ENCODE data around the gene ZNF611. TPM values are rescaled to one million over a fixed set of nuclear protein-coding genes. Genes with fewer than 3 reads are reported as not detected.
A peak's percentile ranks its signal among the peaks of the same experiment; 100 is the strongest.

Gene ZNF611
- total and polyA plus RNA-seq, 9 of the 15 experiments (the other 6 are each of a cell fraction or from before 2014, with no cell fraction given), result 3.7 to 29.6 (median 12.8) TPM

DNA sequence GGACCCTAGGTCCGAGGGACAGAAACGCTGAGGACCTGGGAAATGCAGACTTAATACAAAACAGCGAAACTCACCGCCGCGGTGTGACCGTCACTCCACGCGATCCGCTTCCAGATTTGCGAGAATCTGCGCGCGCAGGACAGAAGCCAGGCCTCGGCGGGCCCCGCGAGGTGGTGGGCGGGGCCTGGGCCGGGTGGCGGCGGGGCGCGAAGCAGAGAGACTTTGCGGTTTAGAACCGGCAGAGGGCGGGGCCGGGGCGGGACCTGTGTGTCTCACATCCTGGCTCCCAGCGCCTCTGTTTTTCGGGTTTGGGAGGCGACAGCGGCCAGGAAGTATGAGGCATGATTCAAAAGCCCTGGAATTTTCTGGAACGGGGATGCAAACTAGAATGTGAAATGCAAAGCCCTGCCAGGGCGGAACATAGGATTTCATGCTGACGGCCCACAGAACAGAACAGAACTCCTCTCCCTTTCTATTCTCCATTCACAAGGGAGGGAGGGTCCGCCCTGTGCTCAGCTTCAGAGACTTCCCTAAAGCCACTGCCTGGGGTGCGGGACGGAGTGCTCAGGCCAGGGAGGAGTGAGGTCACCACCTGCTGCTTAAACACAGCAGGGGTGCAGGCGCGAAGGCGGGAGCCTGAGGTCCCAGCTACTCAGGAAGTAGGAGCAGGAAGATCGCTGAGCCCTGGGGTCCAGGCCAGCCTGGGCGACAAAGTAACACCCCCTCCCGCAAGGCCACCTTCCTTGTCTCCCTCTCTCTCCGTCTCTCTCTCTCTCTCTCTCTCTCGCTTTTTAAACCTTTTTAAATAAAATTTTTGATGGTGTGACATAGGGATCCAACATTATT is 44.3 kb downstream of the ZNF611 start (continued):
- TF ChIP-seq, protein P1, sequence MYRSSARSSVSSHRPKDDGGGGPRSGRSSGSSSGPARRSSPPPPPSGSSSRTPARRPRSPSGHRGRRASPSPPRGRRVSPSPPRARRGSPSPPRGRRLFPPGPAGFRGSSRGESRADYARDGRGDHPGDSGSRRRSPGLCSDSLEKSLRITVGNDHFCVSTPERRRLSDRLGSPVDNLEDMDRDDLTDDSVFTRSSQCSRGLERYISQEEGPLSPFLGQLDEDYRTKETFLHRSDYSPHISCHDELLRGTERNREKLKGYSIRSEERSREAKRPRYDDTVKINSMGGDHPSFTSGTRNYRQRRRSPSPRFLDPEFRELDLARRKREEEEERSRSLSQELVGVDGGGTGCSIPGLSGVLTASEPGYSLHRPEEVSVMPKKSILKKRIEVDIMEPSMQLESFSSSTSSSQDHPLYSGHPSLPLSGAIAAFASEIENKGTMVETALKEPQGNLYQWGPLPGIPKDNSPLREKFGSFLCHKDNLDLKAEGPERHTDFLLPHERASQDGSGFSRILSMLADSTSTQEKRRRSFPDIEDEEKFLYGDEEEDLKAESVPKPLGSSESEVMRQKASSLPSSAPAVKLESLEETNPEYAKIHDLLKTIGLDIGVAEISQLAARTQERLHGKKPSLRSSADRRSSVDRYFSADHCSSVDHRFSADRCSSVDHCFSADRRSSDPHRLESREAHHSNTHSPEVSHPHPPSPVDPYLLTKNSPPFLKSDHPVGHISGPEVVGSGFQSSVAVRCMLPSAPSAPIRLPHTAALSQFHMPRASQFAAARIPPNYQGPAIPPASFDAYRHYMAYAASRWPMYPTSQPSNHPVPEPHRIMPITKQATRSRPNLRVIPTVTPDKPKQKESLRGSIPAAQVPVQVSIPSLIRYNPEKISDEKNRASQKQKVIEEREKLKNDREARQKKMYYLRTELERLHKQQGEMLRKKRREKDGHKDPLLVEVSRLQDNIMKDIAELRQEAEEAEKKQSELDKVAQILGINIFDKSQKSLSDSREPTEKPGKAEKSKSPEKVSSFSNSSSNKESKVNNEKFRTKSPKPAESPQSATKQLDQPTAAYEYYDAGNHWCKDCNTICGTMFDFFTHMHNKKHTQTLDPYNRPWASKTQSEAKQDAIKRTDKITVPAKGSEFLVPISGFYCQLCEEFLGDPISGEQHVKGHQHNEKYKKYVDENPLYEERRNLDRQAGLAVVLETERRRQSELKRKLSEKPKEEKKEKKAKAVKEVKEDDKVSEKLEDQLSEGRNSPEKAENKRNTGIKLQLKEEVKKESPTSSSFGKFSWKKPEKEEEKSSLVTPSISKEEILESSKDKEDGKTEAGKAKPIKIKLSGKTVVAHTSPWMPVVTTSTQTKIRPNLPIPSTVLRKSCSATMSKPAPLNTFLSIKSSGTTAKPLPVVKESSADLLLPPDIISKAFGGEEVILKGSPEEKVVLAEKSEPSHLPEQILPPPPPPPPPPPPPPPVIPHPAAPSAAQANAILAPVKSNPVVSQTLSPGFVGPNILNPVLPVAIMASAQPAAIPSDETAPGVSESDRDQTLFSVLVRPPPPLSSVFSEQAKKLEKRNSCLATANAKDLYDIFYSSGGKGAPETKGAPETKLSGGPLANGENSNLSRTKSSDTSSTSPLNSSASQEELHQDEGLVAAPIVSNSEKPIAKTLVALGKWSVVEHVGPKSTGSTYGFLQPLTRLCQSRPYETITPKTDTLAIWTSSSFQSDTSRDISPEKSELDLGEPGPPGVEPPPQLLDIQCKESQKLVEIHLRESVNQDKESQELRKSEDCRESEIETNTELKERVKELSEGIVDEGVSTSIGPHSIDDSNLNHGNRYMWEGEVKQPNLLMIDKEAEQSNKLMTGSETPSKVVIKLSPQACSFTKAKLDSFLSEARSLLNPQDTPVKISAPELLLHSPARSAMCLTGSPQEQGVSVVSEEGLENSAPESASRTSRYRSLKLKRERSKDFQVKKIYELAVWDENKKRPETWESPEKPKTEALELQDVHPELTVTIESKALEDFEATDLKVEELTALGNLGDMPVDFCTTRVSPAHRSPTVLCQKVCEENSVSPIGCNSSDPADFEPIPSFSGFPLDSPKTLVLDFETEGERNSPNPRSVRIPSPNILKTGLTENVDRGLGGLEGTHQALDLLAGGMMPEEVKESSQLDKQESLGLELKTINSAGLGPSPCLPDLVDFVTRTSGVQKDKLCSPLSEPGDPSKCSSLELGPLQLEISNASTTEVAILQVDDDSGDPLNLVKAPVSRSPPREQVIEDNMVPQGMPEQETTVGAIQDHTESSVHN (IDR thresholded peaks at IDR 0.05; ENCODE audit: borderline replicate concordance in 1 of 2, low read depth in 1 of 2), result 0 out of 4 replicates have a peak, but pooled peaks of 1 of the 2 experiments have one; percentile 47
- TF ChIP-seq, protein P2, sequence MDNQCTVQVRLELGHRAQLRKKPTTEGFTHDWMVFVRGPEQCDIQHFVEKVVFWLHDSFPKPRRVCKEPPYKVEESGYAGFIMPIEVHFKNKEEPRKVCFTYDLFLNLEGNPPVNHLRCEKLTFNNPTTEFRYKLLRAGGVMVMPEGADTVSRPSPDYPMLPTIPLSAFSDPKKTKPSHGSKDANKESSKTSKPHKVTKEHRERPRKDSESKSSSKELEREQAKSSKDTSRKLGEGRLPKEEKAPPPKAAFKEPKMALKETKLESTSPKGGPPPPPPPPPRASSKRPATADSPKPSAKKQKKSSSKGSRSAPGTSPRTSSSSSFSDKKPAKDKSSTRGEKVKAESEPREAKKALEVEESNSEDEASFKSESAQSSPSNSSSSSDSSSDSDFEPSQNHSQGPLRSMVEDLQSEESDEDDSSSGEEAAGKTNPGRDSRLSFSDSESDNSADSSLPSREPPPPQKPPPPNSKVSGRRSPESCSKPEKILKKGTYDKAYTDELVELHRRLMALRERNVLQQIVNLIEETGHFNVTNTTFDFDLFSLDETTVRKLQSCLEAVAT (IDR thresholded peaks at IDR 0.05), result 0 out of 4 replicates have a peak, but pooled peaks have one; percentile 10 to 50
- TF ChIP-seq SMAD4 (CRISPR knock-in tag; conservative IDR thresholded peaks at IDR 0.05), result 0 out of 2 replicates have a peak, but pooled peaks have one; percentile 59
- no peak for TF ChIP-seq BRCA1 (IDR thresholded peaks at IDR 0.05)
- TF ChIP-seq BRCA1 (CRISPR knock-in tag; IDR thresholded peaks at IDR 0.05), result no peak
- TF ChIP-seq, protein P3, sequence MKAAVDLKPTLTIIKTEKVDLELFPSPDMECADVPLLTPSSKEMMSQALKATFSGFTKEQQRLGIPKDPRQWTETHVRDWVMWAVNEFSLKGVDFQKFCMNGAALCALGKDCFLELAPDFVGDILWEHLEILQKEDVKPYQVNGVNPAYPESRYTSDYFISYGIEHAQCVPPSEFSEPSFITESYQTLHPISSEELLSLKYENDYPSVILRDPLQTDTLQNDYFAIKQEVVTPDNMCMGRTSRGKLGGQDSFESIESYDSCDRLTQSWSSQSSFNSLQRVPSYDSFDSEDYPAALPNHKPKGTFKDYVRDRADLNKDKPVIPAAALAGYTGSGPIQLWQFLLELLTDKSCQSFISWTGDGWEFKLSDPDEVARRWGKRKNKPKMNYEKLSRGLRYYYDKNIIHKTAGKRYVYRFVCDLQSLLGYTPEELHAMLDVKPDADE (conservative IDR thresholded peaks at IDR 0.05; ENCODE audit: control insufficient read depth, low read depth, low read length), result peak; percentile 15; the same call in 1 of the 2 replicates
- peak; percentile 80 for TF ChIP-seq RBBP5 (IDR thresholded peaks at IDR 0.05; ENCODE audit: borderline replicate concordance, insufficient read depth, low read length, poor library complexity, severe bottlenecking)
- TF ChIP-seq ZBTB1 (CRISPR knock-in tag; IDR thresholded peaks at IDR 0.05; ENCODE audit: borderline replicate concordance, low read depth), result peak; percentile 51; the same call in 1 of the 2 replicates
- peak in 1 of 2 experiments; percentile 73; a peak in 2 of 4 replicates for TF ChIP-seq ARNT (IDR thresholded peaks at IDR 0.05)
- TF ChIP-seq SNRNP70 (optimal IDR thresholded peaks at IDR 0.05; ENCODE audit: low read depth, low read length), result no peak
- TF ChIP-seq, protein P4, sequence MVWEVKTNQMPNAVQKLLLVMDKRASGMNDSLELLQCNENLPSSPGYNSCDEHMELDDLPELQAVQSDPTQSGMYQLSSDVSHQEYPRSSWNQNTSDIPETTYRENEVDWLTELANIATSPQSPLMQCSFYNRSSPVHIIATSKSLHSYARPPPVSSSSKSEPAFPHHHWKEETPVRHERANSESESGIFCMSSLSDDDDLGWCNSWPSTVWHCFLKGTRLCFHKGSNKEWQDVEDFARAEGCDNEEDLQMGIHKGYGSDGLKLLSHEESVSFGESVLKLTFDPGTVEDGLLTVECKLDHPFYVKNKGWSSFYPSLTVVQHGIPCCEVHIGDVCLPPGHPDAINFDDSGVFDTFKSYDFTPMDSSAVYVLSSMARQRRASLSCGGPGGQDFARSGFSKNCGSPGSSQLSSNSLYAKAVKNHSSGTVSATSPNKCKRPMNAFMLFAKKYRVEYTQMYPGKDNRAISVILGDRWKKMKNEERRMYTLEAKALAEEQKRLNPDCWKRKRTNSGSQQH (CRISPR knock-in tag; IDR thresholded peaks at IDR 0.05), result no peak

All from K562 (cell line).